HUES48 (cell line): ENCODE data around the gene NREP.

Experiments used
- H3K27ac ChIP-seq: one replicate; pipeline ENCODE4 v1.7.0; 2013; ENCODE audit warnings: low read depth, low read length, inconsistent platforms
- H3K27me3 ChIP-seq: 2 replicates; pipeline ENCODE4 v1.6.1; 2013; ENCODE audit warnings: mild to moderate bottlenecking, low read length; ENCODE audit not compliant: control insufficient read depth, insufficient read depth
- H3K36me3 ChIP-seq: 2 replicates; pipeline ENCODE4 v1.6.1; 2013; ENCODE audit warnings: low read length; ENCODE audit not compliant: control insufficient read depth, insufficient read depth
- H3K4me1 ChIP-seq: 2 replicates; pipeline ENCODE4 v1.6.1; 2013; ENCODE audit warnings: mild to moderate bottlenecking, low read length; ENCODE audit not compliant: control insufficient read depth, insufficient read depth
- H3K4me3 ChIP-seq: 2 replicates; pipeline ENCODE4 v1.5.1; 2013; ENCODE audit warnings: mild to moderate bottlenecking, low read depth, low read length
- H3K9ac ChIP-seq: 2 replicates; pipeline ENCODE4 v1.6.1; 2013; ENCODE audit warnings: mild to moderate bottlenecking, low read depth, low read length, moderate library complexity
- H3K9me3 ChIP-seq: 2 replicates; pipeline ENCODE4 v1.6.1; 2013; ENCODE audit warnings: low read length; ENCODE audit not compliant: control insufficient read depth, insufficient read depth

Gene NREP

GRCh38 chr5:111695991-111696390, 61.0 kb downstream of the NREP start:
- Histone ChIP-seq H3K4me1 (peaks cover 8% of the 10 kb centered on the region; the same call in 1 of the 2 replicates), H3K4me3 (no peak overlapping the region), H3K27ac (no peak overlapping the region), H3K36me3 (no peaks in the 10 kb centered on the region), H3K9me3 (no peaks in the 10 kb centered on the region), H3K27me3 (no peaks in the 10 kb centered on the region), H3K9ac (no peak overlapping the region)

GRCh38 chr5:111694133-111694532, 62.9 kb downstream of the NREP start:
- Histone ChIP-seq H3K9ac (no peak overlapping the region), H3K27ac (no peak overlapping the region), H3K27me3 (no peaks in the 10 kb centered on the region), H3K4me1 (peaks cover 8% of the 10 kb centered on the region; the same call in 1 of the 2 replicates), H3K4me3 (no peak overlapping the region), H3K36me3 (no peaks in the 10 kb centered on the region), H3K9me3 (no peaks in the 10 kb centered on the region)

GRCh38 chr5:111691914-111692313, 65.1 kb downstream of the NREP start:
- Histone ChIP-seq H3K36me3 (no peaks in the 10 kb centered on the region), H3K9ac (no peak overlapping the region), H3K4me1 (peaks cover 8% of the 10 kb centered on the region; the same call in 1 of the 2 replicates), H3K9me3 (no peaks in the 10 kb centered on the region), H3K27me3 (no peaks in the 10 kb centered on the region), H3K27ac (no peak overlapping the region), H3K4me3 (no peak overlapping the region)

GRCh38 chr5:111691508-111691907, 65.5 kb downstream of the NREP start:
- Histone ChIP-seq H3K9ac (no peak overlapping the region), H3K27me3 (no peaks in the 10 kb centered on the region), H3K4me3 (no peak overlapping the region), H3K36me3 (no peaks in the 10 kb centered on the region), H3K27ac (no peak overlapping the region), H3K9me3 (no peaks in the 10 kb centered on the region), H3K4me1 (peaks cover 8% of the 10 kb centered on the region; the same call in 1 of the 2 replicates)

GRCh38 chr5:111689357-111689935, 67.5 kb downstream of the NREP start:
- H3K27ac ChIP-seq = no peak overlapping the region
- no peaks in the 10 kb centered on the region for H3K4me1 ChIP-seq
- H3K9me3 ChIP-seq = no peaks in the 10 kb centered on the region
- no peak overlapping the region for H3K9ac ChIP-seq
- H3K27me3 ChIP-seq = no peaks in the 10 kb centered on the region
- H3K36me3 ChIP-seq = no peaks in the 10 kb centered on the region
- H3K4me3 ChIP-seq = no peak overlapping the region

GRCh38 chr5:111685969-111686368, 71.0 kb downstream of the NREP start:
- Histone ChIP-seq H3K9ac (no peak overlapping the region), H3K27me3 (no peaks in the 10 kb centered on the region), H3K27ac (no peak overlapping the region), H3K36me3 (no peaks in the 10 kb centered on the region), H3K4me1 (no peaks in the 10 kb centered on the region; the same call in 1 of the 2 replicates), H3K4me3 (no peak overlapping the region), H3K9me3 (no peaks in the 10 kb centered on the region)

- Histone ChIP-seq H3K27me3 (no peaks in the 10 kb centered on the region), H3K9me3 (no peaks in the 10 kb centered on the region), H3K36me3 (no peaks in the 10 kb centered on the region), H3K4me1 (no peaks in the 10 kb centered on the region; the same call in 1 of the 2 replicates), H3K4me3 (no peak overlapping the region), H3K9ac (no peak overlapping the region), H3K27ac (no peak overlapping the region)
Measured at GRCh38 chr5:111682641-111683040, 74.4 kb downstream of the NREP start.

- no peaks in the 10 kb centered on the region for H3K36me3 ChIP-seq
Measured at GRCh38 chr5:111682121-111682520, 74.9 kb downstream of the NREP start.

GRCh38 chr5:111681414-111682120, 75.4 kb downstream of the NREP start:
- Histone ChIP-seq H3K4me1 (no peaks in the 10 kb centered on the region; the same call in 1 of the 2 replicates), H3K36me3 (no peaks in the 10 kb centered on the region), H3K9ac (no peak overlapping the region), H3K4me3 (no peak overlapping the region), H3K27ac (no peak overlapping the region), H3K9me3 (no peaks in the 10 kb centered on the region), H3K27me3 (no peaks in the 10 kb centered on the region)

More at GRCh38 chr5:111682121-111682520, 74.9 kb downstream of the NREP start:
- no peak overlapping the region for H3K9ac ChIP-seq
- no peaks in the 10 kb centered on the region; the same call in 1 of the 2 replicates for H3K4me1 ChIP-seq
- no peaks in the 10 kb centered on the region for H3K27me3 ChIP-seq
- no peaks in the 10 kb centered on the region for H3K9me3 ChIP-seq
- H3K27ac ChIP-seq = no peak overlapping the region
- H3K4me3 ChIP-seq = no peak overlapping the region

- Histone ChIP-seq H3K4me1 (peaks cover 1% of the 10 kb centered on the region; the same call in 1 of the 2 replicates), H3K4me3 (no peak overlapping the region), H3K36me3 (no peaks in the 10 kb centered on the region), H3K9ac (no peak overlapping the region), H3K27ac (no peak overlapping the region), H3K27me3 (no peaks in the 10 kb centered on the region), H3K9me3 (no peaks in the 10 kb centered on the region)
Measured at GRCh38 chr5:111680737-111681413, 76.1 kb downstream of the NREP start.

GRCh38 chr5:111679611-111680010, 77.4 kb downstream of the NREP start:
- Histone ChIP-seq H3K4me3 (no peak overlapping the region), H3K4me1 (peaks cover 9% of the 10 kb centered on the region), H3K27me3 (no peaks in the 10 kb centered on the region), H3K36me3 (no peaks in the 10 kb centered on the region), H3K9me3 (no peaks in the 10 kb centered on the region), H3K27ac (no peak overlapping the region), H3K9ac (no peak overlapping the region)
